GM23338 (cell line): ENCODE data around the gene SLC9A8. TPM values are rescaled to one million over a fixed set of nuclear protein-coding genes. Genes with fewer than 3 reads are reported as not detected.

Source experiments
- ATAC-seq: fragments of 200-7000 bp; cut with Tn5 transposase; 3 replicates; pipeline ENCODE4 v1.9.1; 2020
- DNase-seq: peaks from one replicate; pipeline ENCODE4 v3.0.0-alpha.2; 2015; ENCODE audit warnings: low spot score
- H2AFZ ChIP-seq: fragments of 200-600 bp; sonication (generic); 2 replicates; pipeline ENCODE4 v1.8.0; 2016; ENCODE audit warnings: antibody characterized with exemption, mild to moderate bottlenecking, moderate library complexity
- H3F3A ChIP-seq: fragments of 200-600 bp; sonication (generic); replicated peaks from 2 replicates; pipeline ENCODE4 v1.8.0; 2017; ENCODE audit warnings: antibody characterized with exemption, mixed run types, low read depth
- H3K27ac ChIP-seq: fragments of 200-600 bp; sonication (generic); 2 replicates; pipeline ENCODE4 v1.6.1; 2016; ENCODE audit warnings: low read depth
- H3K27me3 ChIP-seq: fragments of 200-600 bp; sonication (generic); 2 replicates; pipeline ENCODE4 v1.8.0; 2016; ENCODE audit warnings: mild to moderate bottlenecking, mixed run types, moderate library complexity; ENCODE audit not compliant: insufficient read depth
- H3K36me3 ChIP-seq: fragments of 200-600 bp; sonication (generic); 2 replicates; pipeline ENCODE4 v1.8.0; 2016; ENCODE audit warnings: mild to moderate bottlenecking; ENCODE audit not compliant: insufficient read depth
- H3K4me1 ChIP-seq: fragments of 200-600 bp; sonication (generic); 2 replicates; pipeline ENCODE4 v1.8.0; 2016; ENCODE audit warnings: mild to moderate bottlenecking, moderate library complexity; ENCODE audit not compliant: insufficient read depth
- H3K4me2 ChIP-seq: fragments of 200-600 bp; sonication (generic); 2 replicates; pipeline ENCODE4 v1.7.1; 2017; ENCODE audit warnings: mixed run types
- H3K4me3 ChIP-seq: fragments of 200-600 bp; sonication (generic); 2 replicates; pipeline ENCODE4 v1.6.1; 2016; ENCODE audit warnings: mixed run types
- H3K79me2 ChIP-seq: fragments of 200-600 bp; sonication (generic); replicated peaks from 2 replicates; pipeline ENCODE4 v1.8.0; 2017; ENCODE audit warnings: mild to moderate bottlenecking; ENCODE audit not compliant: insufficient read depth
- H3K9me2 ChIP-seq: fragments of 200-600 bp; sonication (generic); 2 replicates; pipeline ENCODE4 v1.8.0; 2017; ENCODE audit not compliant: insufficient read depth
- H4K20me1 ChIP-seq: fragments of 200-600 bp; sonication (generic); replicated peaks from 2 replicates; pipeline ENCODE4 v1.8.0; 2017; ENCODE audit warnings: mild to moderate bottlenecking; ENCODE audit not compliant: insufficient read depth
- H3K27ac Mint-ChIP-seq: 2 replicates; pipeline ENCODE4 v1.8.0; 2020; ENCODE audit warnings: inconsistent platforms, mild to moderate bottlenecking, moderate library complexity, mixed read lengths
- H3K27me3 Mint-ChIP-seq: 3 replicates; pipeline ENCODE4 v1.8.0; 2022; ENCODE audit warnings: low read depth, mild to moderate bottlenecking, moderate library complexity, mixed read lengths, inconsistent platforms; ENCODE audit not compliant: insufficient read depth, poor library complexity
- H3K36me3 Mint-ChIP-seq: 3 replicates; pipeline ENCODE4 v1.8.0; 2021; ENCODE audit warnings: low read depth, mild to moderate bottlenecking, inconsistent platforms, moderate library complexity, mixed read lengths
- H3K4me1 Mint-ChIP-seq: 3 replicates; pipeline ENCODE4 v1.8.0; 2020; ENCODE audit warnings: mild to moderate bottlenecking, inconsistent platforms, mixed read lengths
- H3K4me3 Mint-ChIP-seq: 3 replicates; pipeline ENCODE4 v1.8.0; 2021; ENCODE audit warnings: moderate library complexity, mild to moderate bottlenecking, inconsistent platforms, mixed read lengths
- H3K9me3 Mint-ChIP-seq: 3 replicates; pipeline ENCODE4 v1.8.0; 2020; ENCODE audit warnings: moderate library complexity, mild to moderate bottlenecking, inconsistent platforms, mixed read lengths
- CREB1 ChIP-seq: fragments of 250-450 bp; sonication (Bioruptor Pico); IDR thresholded peaks from 2 replicates; pipeline ENCODE4 v1.5.0; 2020; ENCODE audit warnings: low read depth, mild to moderate bottlenecking, moderate library complexity
- EZH2 ChIP-seq: fragments of 200-600 bp; sonication (generic); IDR thresholded peaks from one replicate; pipeline ENCODE4 v1.8.0; 2017; ENCODE audit warnings: antibody characterized with exemption, mild to moderate bottlenecking, low read depth; ENCODE audit not compliant: unreplicated experiment
- EZH2phosphoT487 ChIP-seq: fragments of 200-600 bp; sonication (generic); IDR thresholded peaks from one replicate; pipeline ENCODE4 v1.8.1; 2018; ENCODE audit warnings: antibody characterized with exemption; ENCODE audit not compliant: unreplicated experiment
- JUNB ChIP-seq: IDR thresholded peaks from one replicate; pipeline ENCODE4 v1.6.1; 2016; ENCODE audit warnings: antibody characterized with exemption; ENCODE audit not compliant: unreplicated experiment
- NANOG ChIP-seq: IDR thresholded peaks from 2 replicates; pipeline ENCODE4 v1.6.1; 2016; ENCODE audit warnings: antibody characterized with exemption, borderline replicate concordance
- POLR2AphosphoS5 ChIP-seq: IDR thresholded peaks from 2 replicates; pipeline ENCODE4 v1.6.1; 2016; ENCODE audit warnings: antibody characterized with exemption, low read depth
- STAT1 ChIP-seq: IDR thresholded peaks from one replicate; pipeline ENCODE4 v1.6.1; 2016; ENCODE audit warnings: antibody characterized with exemption; ENCODE audit not compliant: unreplicated experiment
- ZNF114 ChIP-seq: fragments of 250-450 bp; sonication (Bioruptor Pico); IDR thresholded peaks from 2 replicates; pipeline ENCODE4 v1.5.0; 2020; ENCODE audit warnings: mild to moderate bottlenecking, moderate library complexity
- ZNF331 ChIP-seq: fragments of 250-450 bp; sonication (Bioruptor Pico); IDR thresholded peaks from 2 replicates; pipeline ENCODE4 v1.5.0; 2020; ENCODE audit warnings: low read depth, mild to moderate bottlenecking, moderate library complexity
- polyA plus RNA-seq: library from polyadenylated mRNA; unstranded; fragments of >200 nt; fragmentation: Nextera tagmentation; extraction: Ambion mirVana; gene quantifications from 2 replicates; pipeline ENCODE4 v1.2.1, GENCODE V29; 2016
- total RNA-seq: library from RNA; depleted of rRNA; stranded (reverse); fragments of >200 nt; shearing (Covaris generic); gene quantifications from 2 replicates; pipeline ENCODE4 v1.2.3, GENCODE V29; 2014
- TF ChIP-seq, protein P1 (sequence below): IDR thresholded peaks from 2 replicates; pipeline ENCODE4 v1.6.1; 2016; ENCODE audit warnings: antibody characterized with exemption
- TF ChIP-seq, protein P2 (sequence below), 2 experiments: fragments of 200-600 bp in 1 of 2; sonication (generic) in 1 of 2; conservative IDR thresholded peaks; 2 replicates each; pipeline versions ENCODE4 v1.5.1 to v1.6.1; 2016 to 2017; ENCODE audit warnings: antibody characterized with exemption in 2 of 2, low read depth in 2 of 2, mild to moderate bottlenecking in 2 of 2, moderate library complexity in 1 of 2
- TF ChIP-seq, protein P3 (sequence below): fragments of 250-450 bp; sonication (Bioruptor Pico); IDR thresholded peaks from 2 replicates; pipeline ENCODE4 v1.5.0; 2020; ENCODE audit warnings: mild to moderate bottlenecking, moderate library complexity
- TF ChIP-seq, protein P4 (sequence below): IDR thresholded peaks from one replicate; pipeline ENCODE4 v1.6.1; 2018; ENCODE audit warnings: antibody characterized with exemption; ENCODE audit not compliant: unreplicated experiment

Gene SLC9A8
- total and polyA plus RNA-seq, 2 experiments from 2014 or later = 2.6 to 6.4 TPM

DNA sequence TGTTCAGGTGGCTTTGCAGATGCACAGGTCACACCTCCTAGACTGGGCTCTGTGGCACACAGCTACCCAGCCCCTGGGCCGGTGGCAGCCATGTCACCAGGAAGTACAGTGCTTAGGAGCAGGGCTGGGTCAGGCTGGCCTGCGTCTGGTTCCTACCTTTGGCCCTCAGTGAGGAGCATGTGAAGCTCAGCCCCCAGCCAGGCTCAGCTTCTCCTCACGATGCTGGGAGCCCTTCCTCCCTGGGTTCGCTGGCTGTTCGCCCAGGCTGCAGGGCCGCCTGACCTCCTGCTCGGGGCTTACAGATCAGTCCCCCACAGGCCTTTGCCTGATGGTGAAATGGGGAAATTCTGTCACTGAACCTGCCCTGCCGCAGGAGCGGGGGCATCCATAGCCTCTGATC is 79.6 kb downstream of the SLC9A8 start:
- H3K27ac ChIP-seq = no peak overlapping the region
- Mint-ChIP-seq H3K4me3 (no peak overlapping the region), H3K4me1 (peaks cover 41% of the 10 kb centered on the region), H3K9me3 (no peaks in the 10 kb centered on the region), H3K36me3 (peaks cover 2% of the 10 kb centered on the region; the same call in 1 of the 3 replicates), H3K27ac (no peak overlapping the region), H3K27me3 (peaks cover 17% of the 10 kb centered on the region)
- H3K27me3 ChIP-seq = no peaks in the 10 kb centered on the region
- no peaks in the 10 kb centered on the region for H3K36me3 ChIP-seq
- ATAC-seq = no peak
- H3K4me2 ChIP-seq = no peak overlapping the region
- H3K4me1 ChIP-seq = peaks cover 10% of the 10 kb centered on the region
- no peaks in the 10 kb centered on the region for H3K9me2 ChIP-seq
- H3F3A ChIP-seq = no peaks in the 10 kb centered on the region
- no peak overlapping the region for H3K4me3 ChIP-seq
- no peak for DNase-seq
- H2AFZ ChIP-seq = no peak overlapping the region
- no peaks in the 10 kb centered on the region for H3K79me2 ChIP-seq
- no peaks in the 10 kb centered on the region for H4K20me1 ChIP-seq
- TF ChIP-seq CREB1 (CRISPR knock-in tag) = no peak
- TF ChIP-seq, protein P1, sequence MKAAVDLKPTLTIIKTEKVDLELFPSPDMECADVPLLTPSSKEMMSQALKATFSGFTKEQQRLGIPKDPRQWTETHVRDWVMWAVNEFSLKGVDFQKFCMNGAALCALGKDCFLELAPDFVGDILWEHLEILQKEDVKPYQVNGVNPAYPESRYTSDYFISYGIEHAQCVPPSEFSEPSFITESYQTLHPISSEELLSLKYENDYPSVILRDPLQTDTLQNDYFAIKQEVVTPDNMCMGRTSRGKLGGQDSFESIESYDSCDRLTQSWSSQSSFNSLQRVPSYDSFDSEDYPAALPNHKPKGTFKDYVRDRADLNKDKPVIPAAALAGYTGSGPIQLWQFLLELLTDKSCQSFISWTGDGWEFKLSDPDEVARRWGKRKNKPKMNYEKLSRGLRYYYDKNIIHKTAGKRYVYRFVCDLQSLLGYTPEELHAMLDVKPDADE = no peak
- TF ChIP-seq, protein P2, sequence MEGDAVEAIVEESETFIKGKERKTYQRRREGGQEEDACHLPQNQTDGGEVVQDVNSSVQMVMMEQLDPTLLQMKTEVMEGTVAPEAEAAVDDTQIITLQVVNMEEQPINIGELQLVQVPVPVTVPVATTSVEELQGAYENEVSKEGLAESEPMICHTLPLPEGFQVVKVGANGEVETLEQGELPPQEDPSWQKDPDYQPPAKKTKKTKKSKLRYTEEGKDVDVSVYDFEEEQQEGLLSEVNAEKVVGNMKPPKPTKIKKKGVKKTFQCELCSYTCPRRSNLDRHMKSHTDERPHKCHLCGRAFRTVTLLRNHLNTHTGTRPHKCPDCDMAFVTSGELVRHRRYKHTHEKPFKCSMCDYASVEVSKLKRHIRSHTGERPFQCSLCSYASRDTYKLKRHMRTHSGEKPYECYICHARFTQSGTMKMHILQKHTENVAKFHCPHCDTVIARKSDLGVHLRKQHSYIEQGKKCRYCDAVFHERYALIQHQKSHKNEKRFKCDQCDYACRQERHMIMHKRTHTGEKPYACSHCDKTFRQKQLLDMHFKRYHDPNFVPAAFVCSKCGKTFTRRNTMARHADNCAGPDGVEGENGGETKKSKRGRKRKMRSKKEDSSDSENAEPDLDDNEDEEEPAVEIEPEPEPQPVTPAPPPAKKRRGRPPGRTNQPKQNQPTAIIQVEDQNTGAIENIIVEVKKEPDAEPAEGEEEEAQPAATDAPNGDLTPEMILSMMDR (conservative IDR thresholded peaks at IDR 0.05; ENCODE audit: low read depth in 2 of 2) = no peak
- no peak for TF ChIP-seq EZH2
- no peak for TF ChIP-seq ZNF331 (CRISPR knock-in tag)
- TF ChIP-seq, protein P3, sequence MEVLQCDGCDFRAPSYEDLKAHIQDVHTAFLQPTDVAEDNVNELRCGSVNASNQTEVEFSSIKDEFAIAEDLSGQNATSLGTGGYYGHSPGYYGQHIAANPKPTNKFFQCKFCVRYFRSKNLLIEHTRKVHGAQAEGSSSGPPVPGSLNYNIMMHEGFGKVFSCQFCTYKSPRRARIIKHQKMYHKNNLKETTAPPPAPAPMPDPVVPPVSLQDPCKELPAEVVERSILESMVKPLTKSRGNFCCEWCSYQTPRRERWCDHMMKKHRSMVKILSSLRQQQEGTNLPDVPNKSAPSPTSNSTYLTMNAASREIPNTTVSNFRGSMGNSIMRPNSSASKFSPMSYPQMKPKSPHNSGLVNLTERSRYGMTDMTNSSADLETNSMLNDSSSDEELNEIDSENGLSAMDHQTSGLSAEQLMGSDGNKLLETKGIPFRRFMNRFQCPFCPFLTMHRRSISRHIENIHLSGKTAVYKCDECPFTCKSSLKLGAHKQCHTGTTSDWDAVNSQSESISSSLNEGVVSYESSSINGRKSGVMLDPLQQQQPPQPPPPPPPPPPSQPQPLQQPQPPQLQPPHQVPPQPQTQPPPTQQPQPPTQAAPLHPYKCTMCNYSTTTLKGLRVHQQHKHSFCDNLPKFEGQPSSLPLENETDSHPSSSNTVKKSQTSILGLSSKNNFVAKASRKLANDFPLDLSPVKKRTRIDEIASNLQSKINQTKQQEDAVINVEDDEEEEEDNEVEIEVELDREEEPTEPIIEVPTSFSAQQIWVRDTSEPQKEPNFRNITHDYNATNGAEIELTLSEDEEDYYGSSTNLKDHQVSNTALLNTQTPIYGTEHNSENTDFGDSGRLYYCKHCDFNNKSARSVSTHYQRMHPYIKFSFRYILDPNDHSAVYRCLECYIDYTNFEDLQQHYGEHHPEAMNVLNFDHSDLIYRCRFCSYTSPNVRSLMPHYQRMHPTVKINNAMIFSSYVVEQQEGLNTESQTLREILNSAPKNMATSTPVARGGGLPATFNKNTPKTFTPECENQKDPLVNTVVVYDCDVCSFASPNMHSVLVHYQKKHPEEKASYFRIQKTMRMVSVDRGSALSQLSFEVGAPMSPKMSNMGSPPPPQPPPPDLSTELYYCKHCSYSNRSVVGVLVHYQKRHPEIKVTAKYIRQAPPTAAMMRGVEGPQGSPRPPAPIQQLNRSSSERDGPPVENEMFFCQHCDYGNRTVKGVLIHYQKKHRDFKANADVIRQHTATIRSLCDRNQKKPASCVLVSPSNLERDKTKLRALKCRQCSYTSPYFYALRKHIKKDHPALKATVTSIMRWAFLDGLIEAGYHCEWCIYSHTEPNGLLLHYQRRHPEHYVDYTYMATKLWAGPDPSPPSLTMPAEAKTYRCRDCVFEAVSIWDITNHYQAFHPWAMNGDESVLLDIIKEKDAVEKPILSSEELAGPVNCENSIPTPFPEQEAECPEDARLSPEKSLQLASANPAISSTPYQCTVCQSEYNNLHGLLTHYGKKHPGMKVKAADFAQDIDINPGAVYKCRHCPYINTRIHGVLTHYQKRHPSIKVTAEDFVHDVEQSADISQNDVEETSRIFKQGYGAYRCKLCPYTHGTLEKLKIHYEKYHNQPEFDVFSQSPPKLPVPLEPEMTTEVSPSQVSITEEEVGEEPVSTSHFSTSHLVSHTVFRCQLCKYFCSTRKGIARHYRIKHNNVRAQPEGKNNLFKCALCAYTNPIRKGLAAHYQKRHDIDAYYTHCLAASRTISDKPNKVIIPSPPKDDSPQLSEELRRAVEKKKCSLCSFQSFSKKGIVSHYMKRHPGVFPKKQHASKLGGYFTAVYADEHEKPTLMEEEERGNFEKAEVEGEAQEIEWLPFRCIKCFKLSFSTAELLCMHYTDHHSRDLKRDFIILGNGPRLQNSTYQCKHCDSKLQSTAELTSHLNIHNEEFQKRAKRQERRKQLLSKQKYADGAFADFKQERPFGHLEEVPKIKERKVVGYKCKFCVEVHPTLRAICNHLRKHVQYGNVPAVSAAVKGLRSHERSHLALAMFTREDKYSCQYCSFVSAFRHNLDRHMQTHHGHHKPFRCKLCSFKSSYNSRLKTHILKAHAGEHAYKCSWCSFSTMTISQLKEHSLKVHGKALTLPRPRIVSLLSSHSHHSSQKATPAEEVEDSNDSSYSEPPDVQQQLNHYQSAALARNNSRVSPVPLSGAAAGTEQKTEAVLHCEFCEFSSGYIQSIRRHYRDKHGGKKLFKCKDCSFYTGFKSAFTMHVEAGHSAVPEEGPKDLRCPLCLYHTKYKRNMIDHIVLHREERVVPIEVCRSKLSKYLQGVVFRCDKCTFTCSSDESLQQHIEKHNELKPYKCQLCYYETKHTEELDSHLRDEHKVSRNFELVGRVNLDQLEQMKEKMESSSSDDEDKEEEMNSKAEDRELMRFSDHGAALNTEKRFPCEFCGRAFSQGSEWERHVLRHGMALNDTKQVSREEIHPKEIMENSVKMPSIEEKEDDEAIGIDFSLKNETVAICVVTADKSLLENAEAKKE (CRISPR knock-in tag) = no peak
- TF ChIP-seq EZH2phosphoT487 = no peak
- TF ChIP-seq, protein P4, sequence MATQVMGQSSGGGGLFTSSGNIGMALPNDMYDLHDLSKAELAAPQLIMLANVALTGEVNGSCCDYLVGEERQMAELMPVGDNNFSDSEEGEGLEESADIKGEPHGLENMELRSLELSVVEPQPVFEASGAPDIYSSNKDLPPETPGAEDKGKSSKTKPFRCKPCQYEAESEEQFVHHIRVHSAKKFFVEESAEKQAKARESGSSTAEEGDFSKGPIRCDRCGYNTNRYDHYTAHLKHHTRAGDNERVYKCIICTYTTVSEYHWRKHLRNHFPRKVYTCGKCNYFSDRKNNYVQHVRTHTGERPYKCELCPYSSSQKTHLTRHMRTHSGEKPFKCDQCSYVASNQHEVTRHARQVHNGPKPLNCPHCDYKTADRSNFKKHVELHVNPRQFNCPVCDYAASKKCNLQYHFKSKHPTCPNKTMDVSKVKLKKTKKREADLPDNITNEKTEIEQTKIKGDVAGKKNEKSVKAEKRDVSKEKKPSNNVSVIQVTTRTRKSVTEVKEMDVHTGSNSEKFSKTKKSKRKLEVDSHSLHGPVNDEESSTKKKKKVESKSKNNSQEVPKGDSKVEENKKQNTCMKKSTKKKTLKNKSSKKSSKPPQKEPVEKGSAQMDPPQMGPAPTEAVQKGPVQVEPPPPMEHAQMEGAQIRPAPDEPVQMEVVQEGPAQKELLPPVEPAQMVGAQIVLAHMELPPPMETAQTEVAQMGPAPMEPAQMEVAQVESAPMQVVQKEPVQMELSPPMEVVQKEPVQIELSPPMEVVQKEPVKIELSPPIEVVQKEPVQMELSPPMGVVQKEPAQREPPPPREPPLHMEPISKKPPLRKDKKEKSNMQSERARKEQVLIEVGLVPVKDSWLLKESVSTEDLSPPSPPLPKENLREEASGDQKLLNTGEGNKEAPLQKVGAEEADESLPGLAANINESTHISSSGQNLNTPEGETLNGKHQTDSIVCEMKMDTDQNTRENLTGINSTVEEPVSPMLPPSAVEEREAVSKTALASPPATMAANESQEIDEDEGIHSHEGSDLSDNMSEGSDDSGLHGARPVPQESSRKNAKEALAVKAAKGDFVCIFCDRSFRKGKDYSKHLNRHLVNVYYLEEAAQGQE = no peak
- TF ChIP-seq NANOG = no peak
- no peak for TF ChIP-seq JUNB
- no peak for TF ChIP-seq STAT1
- no peak for TF ChIP-seq ZNF114 (CRISPR knock-in tag)
- TF ChIP-seq POLR2AphosphoS5 = no peak
